ENCODE results near the gene CACNA1C. TPM values are rescaled to one million over a fixed set of nuclear protein-coding genes. Genes with fewer than 3 reads are reported as not detected.

Gene CACNA1C
- total and polyA plus RNA-seq, 2 donors (not counting 1 experiment from before 2014, with no cell fraction given), result 0.01 to 0.02 TPM

DNA sequence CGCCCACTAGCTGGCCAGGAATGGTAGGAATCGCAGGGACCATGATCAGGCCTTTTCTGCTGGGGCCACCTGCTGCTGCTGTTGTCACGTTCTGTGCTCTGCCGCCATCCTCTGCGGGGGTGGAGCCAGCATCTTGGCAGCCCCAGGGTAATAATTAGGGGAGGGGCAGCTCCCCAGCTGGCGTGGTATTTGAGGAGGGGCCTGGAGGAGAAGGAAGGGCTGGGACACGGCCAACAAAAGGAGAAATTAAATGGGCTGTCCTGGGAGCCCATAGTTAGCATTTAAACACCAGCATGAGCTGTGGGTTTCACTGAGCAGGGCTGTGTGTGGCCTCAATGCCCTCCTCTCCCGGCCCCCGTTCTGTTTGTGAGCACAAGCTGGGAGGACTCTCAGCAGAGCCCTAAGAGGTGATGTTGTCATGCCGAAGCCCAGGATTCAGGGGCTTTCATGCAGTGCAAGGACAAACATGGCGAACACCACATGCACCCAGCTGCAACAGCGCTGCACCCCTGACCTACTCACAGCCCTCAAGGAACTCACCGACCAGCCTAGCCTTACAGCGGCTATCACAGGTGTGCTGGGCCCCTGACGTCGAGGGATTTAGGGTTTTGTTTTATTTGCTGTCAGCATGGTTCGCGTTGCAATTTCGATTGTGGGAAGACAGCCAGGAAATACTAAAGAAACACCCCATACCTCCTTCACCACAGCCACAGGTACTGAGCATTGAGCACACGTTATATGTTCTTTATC is 324.3 kb downstream of the CACNA1C start:
- Mint-ChIP-seq H3K27ac (no peak overlapping the region), H3K4me1 (peaks cover 3% of the 10 kb centered on the region), H3K4me3 (no peak overlapping the region), H3K27me3 (peaks cover 6% of the 10 kb centered on the region), H3K9me3 (ENCODE audit: insufficient read depth) (no peaks in the 10 kb centered on the region)
- Histone ChIP-seq H3K4me3 (ENCODE audit: control extremely low read depth in 1 of 5, extremely low read depth in 1 of 5, insufficient read depth in 1 of 5, low read depth in 2 of 5, low read length in 4 of 5) (no peak overlapping the region), H3K79me2 (ENCODE audit: control insufficient read depth, insufficient read depth, low read length) (no peaks in the 10 kb centered on the region), H3K27me3 (replicated peaks in 1 of 4; ENCODE audit: control extremely low read depth in 1 of 4, control insufficient read depth in 3 of 4, insufficient read depth in 4 of 4, low read length in 3 of 4) (no peaks in the 10 kb centered on the region), H4K20me1 (ENCODE audit: control insufficient read depth, insufficient read depth, low read length, poor library complexity, severe bottlenecking) (no peaks in the 10 kb centered on the region), H3K4me1 (ENCODE audit: control insufficient read depth in 2 of 2, insufficient read depth in 2 of 2, low read length in 2 of 2) (no peaks in the 10 kb centered on the region), H3K9ac (ENCODE audit: low read length) (no peak overlapping the region), H3K27ac (ENCODE audit: low read length in 2 of 2) (no peak overlapping the region), H3K36me3 (replicated peaks in 1 of 2; ENCODE audit: control extremely low read depth in 1 of 2, control insufficient read depth in 1 of 2, extremely low read depth in 1 of 2, insufficient read depth in 2 of 2, low read length in 1 of 2) (no peaks in the 10 kb centered on the region), H3K4me2 (replicated peaks; ENCODE audit: low read depth, low read length, poor library complexity, severe bottlenecking) (no peak overlapping the region), H2AFZ (ENCODE audit: insufficient read depth, low read depth, low read length, poor library complexity, severe bottlenecking) (no peak overlapping the region), H3K9me3 (ENCODE audit: control extremely low read depth in 1 of 3, control insufficient read depth in 2 of 3, insufficient read depth in 1 of 3, low read length in 2 of 3) (no peaks in the 10 kb centered on the region)
- TF ChIP-seq, protein P1, sequence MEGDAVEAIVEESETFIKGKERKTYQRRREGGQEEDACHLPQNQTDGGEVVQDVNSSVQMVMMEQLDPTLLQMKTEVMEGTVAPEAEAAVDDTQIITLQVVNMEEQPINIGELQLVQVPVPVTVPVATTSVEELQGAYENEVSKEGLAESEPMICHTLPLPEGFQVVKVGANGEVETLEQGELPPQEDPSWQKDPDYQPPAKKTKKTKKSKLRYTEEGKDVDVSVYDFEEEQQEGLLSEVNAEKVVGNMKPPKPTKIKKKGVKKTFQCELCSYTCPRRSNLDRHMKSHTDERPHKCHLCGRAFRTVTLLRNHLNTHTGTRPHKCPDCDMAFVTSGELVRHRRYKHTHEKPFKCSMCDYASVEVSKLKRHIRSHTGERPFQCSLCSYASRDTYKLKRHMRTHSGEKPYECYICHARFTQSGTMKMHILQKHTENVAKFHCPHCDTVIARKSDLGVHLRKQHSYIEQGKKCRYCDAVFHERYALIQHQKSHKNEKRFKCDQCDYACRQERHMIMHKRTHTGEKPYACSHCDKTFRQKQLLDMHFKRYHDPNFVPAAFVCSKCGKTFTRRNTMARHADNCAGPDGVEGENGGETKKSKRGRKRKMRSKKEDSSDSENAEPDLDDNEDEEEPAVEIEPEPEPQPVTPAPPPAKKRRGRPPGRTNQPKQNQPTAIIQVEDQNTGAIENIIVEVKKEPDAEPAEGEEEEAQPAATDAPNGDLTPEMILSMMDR (IDR thresholded peaks at IDR 0.05), result no peak
- TF ChIP-seq EZH2 (IDR thresholded peaks at IDR 0.05; ENCODE audit: borderline replicate concordance, insufficient read depth, low read depth, low read length, poor library complexity, severe bottlenecking), result no peak
- ChIA-PET CTCF (no interaction called here), POLR2A (no interaction called here)
- 89% methylated on average over 15 of the region's 20 CpGs for WGBS (ENCODE audit: insufficient coverage)
- DNase-seq (no peak), ATAC-seq (ENCODE audit: low read depth) (no peak)
- intact Hi-C loops (cut with micrococcal nuclease), result no loop called here

GRCh38 chr12:2378835-2379330 is 326.1 kb downstream of the CACNA1C start:
- H3K4me1 ChIP-seq (ENCODE audit: control insufficient read depth in 2 of 2, insufficient read depth in 2 of 2, low read length in 2 of 2), result no peaks in the 10 kb centered on the region
- ATAC-seq (ENCODE audit: low read depth) (no peak), DNase-seq (no peak)
- H3K79me2 ChIP-seq (ENCODE audit: control insufficient read depth, insufficient read depth, low read length), result no peaks in the 10 kb centered on the region
- Mint-ChIP-seq H3K9me3 (ENCODE audit: insufficient read depth) (no peaks in the 10 kb centered on the region), H3K4me1 (peaks cover 3% of the 10 kb centered on the region), H3K27me3 (peaks cover 6% of the 10 kb centered on the region), H3K4me3 (no peak overlapping the region), H3K27ac (no peak overlapping the region)
- no peaks in the 10 kb centered on the region for H3K9me3 ChIP-seq (ENCODE audit: control extremely low read depth in 1 of 3, control insufficient read depth in 2 of 3, insufficient read depth in 1 of 3, low read length in 2 of 3)
- H2AFZ ChIP-seq (ENCODE audit: insufficient read depth, low read depth, low read length, poor library complexity, severe bottlenecking), result no peak overlapping the region
- TF ChIP-seq, protein P1 (IDR thresholded peaks at IDR 0.05), result no peak
- no peak for TF ChIP-seq EZH2 (IDR thresholded peaks at IDR 0.05; ENCODE audit: borderline replicate concordance, insufficient read depth, low read depth, low read length, poor library complexity, severe bottlenecking)
- no peaks in the 10 kb centered on the region for H3K36me3 ChIP-seq (replicated peaks in 1 of 2; ENCODE audit: control extremely low read depth in 1 of 2, control insufficient read depth in 1 of 2, extremely low read depth in 1 of 2, insufficient read depth in 2 of 2, low read length in 1 of 2)
- ChIA-PET POLR2A (no interaction called here), CTCF (no interaction called here)
- no peaks in the 10 kb centered on the region for H4K20me1 ChIP-seq (ENCODE audit: control insufficient read depth, insufficient read depth, low read length, poor library complexity, severe bottlenecking)
- H3K27ac ChIP-seq (ENCODE audit: low read length in 2 of 2), result no peak overlapping the region
- intact Hi-C loops (cut with micrococcal nuclease), result no loop called here
- no peaks in the 10 kb centered on the region for H3K27me3 ChIP-seq (replicated peaks in 1 of 4; ENCODE audit: control extremely low read depth in 1 of 4, control insufficient read depth in 3 of 4, insufficient read depth in 4 of 4, low read length in 3 of 4)
- H3K4me3 ChIP-seq (ENCODE audit: control extremely low read depth in 1 of 5, extremely low read depth in 1 of 5, insufficient read depth in 1 of 5, low read depth in 2 of 5, low read length in 4 of 5), result no peak overlapping the region
- H3K9ac ChIP-seq (ENCODE audit: low read length), result no peak overlapping the region
- WGBS (ENCODE audit: insufficient coverage), result 20% methylated on average over 3 of the region's 7 CpGs
- no peak overlapping the region for H3K4me2 ChIP-seq (replicated peaks; ENCODE audit: low read depth, low read length, poor library complexity, severe bottlenecking)

Data from B cell (primary cell).